ENCODE measurements around the gene CWF19L2.
"Not testable (repeated sequence)": the region's sequence is repeated elsewhere in the genome, so short reads cannot be mapped to it uniquely, and the experiment has no call there.

- not testable (repeated sequence) for TF ChIP-seq CTCF (IDR thresholded peaks at IDR 0.05 in 8 of 11, conservative IDR thresholded peaks at IDR 0.05 in 3 of 11); POLR2A (IDR thresholded peaks at IDR 0.05); POLR2AphosphoS5 (IDR thresholded peaks at IDR 0.05)
Measured at GRCh38 chr11:107401131-107401530, 56.5 kb downstream of the CWF19L2 start.

All from spleen (tissue), 7 donors.